NCI-H1092 treated with DMSO at 0.1 percent for 48 hours (cell line): ENCODE results near the gene CPZ.

Experiments
- DNase-seq: peaks from one replicate; lab custom pipeline; 2025; lab: John Stamatoyannopoulos, UW

Gene CPZ

GRCh38 chr4:8655411-8656184 is 63.0 kb downstream of the CPZ start:
- DNase-seq, result no peak

- DNase-seq, result no peak
Observed at GRCh38 chr4:8656185-8656517, 63.6 kb downstream of the CPZ start.

- no peak for DNase-seq
Observed at GRCh38 chr4:8656711-8657380, 64.3 kb downstream of the CPZ start.

GRCh38 chr4:8657381-8658088 is 65.0 kb downstream of the CPZ start:
- DNase-seq, result no peak

GRCh38 chr4:8662776-8663175 is 70.2 kb downstream of the CPZ start:
- DNase-seq, result no peak

- DNase-seq, result no peak
Observed at GRCh38 chr4:8664031-8664805, 71.7 kb downstream of the CPZ start.

- no peak for DNase-seq
Observed at GRCh38 chr4:8664976-8665375, 72.4 kb downstream of the CPZ start.

GRCh38 chr4:8665406-8666360 is 73.1 kb downstream of the CPZ start:
- no peak for DNase-seq

GRCh38 chr4:8666581-8666980 is 74.0 kb downstream of the CPZ start:
- no peak for DNase-seq
